Effector memory CD4-positive, alpha-beta T cell (primary cell): ENCODE measurements around the gene NRG2.

ENCODE experiments used
- DNase-seq, 3 donors: peaks; one replicate each; pipeline ENCODE4 v3.0.0-alpha.2; 2020
- H3K27ac ChIP-seq: 2 replicates; pipeline ENCODE4 v1.7.0; 2013; ENCODE audit warnings: mild to moderate bottlenecking, low read length, moderate library complexity; ENCODE audit not compliant: insufficient read depth, poor library complexity, severe bottlenecking
- H3K27me3 ChIP-seq: replicated peaks from 2 replicates; pipeline ENCODE4 v1.7.0; 2013; ENCODE audit warnings: mild to moderate bottlenecking, low read length; ENCODE audit not compliant: insufficient read depth, control insufficient read depth, poor library complexity, severe bottlenecking
- H3K36me3 ChIP-seq: 2 replicates; pipeline ENCODE4 v1.7.0; 2013; ENCODE audit warnings: mild to moderate bottlenecking, low read length, moderate library complexity; ENCODE audit not compliant: control insufficient read depth, insufficient read depth
- H3K4me1 ChIP-seq: 2 replicates; pipeline ENCODE4 v1.7.0; 2013; ENCODE audit warnings: low read length, mild to moderate bottlenecking; ENCODE audit not compliant: control insufficient read depth, insufficient read depth, poor library complexity, severe bottlenecking
- H3K4me3 ChIP-seq: 2 replicates; pipeline ENCODE4 v1.7.0; 2013; ENCODE audit warnings: low read length, low read depth, mild to moderate bottlenecking; ENCODE audit not compliant: insufficient read depth, poor library complexity, severe bottlenecking
- H3K9me3 ChIP-seq: 2 replicates; pipeline ENCODE4 v1.7.0; 2013; ENCODE audit warnings: mild to moderate bottlenecking, low read length, moderate library complexity; ENCODE audit not compliant: control insufficient read depth

Gene NRG2

DNA sequence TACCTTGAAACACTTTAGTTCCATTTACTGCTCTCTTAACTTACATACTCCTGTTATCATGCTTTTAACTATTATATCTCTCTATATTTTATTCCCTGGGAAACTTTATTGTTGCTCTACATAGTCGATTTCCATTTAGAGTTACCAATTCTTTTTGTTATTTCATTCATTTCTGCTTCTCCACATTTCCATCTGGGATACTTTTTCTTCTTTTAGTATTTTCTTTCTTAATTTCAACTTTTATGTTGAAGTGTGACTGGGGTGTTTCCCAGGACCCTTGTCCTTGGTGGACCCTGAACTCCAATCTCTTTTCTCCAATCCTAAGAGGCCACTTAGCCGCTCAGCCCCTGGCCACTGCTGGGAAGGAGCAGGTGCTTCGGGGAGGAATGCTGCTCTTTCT, 211.5 kb downstream of the NRG2 start:
- Histone ChIP-seq H3K27ac (no peak overlapping the region), H3K4me1 (no peaks in the 10 kb centered on the region), H3K27me3 (peaks cover 4% of the 10 kb centered on the region), H3K4me3 (no peak overlapping the region), H3K9me3 (no peaks in the 10 kb centered on the region), H3K36me3 (no peaks in the 10 kb centered on the region)
- DNase-seq = no peak

DNA sequence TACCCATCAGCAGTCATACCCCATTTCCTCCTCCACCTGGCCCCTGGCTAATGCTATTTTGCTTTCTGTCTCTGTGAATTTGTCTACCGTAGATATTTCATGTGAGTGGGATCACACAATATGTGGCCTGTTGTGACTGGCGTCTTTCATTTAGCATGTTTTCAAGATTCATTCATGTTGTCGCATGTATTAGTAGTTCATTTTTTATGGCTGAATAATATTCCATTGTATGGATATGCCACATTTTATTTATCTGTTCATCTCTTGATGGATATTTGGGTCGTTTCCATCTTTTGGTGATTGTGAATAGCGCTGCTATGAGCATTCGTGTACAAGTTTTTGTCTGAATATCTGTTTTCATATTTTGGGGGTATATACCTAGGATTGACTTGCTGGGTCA, 213.6 kb downstream of the NRG2 start:
- Histone ChIP-seq H3K27ac (no peak overlapping the region), H3K9me3 (no peaks in the 10 kb centered on the region), H3K4me1 (no peaks in the 10 kb centered on the region), H3K27me3 (peaks cover 4% of the 10 kb centered on the region), H3K4me3 (no peak overlapping the region), H3K36me3 (no peaks in the 10 kb centered on the region)
- no peak for DNase-seq

DNA sequence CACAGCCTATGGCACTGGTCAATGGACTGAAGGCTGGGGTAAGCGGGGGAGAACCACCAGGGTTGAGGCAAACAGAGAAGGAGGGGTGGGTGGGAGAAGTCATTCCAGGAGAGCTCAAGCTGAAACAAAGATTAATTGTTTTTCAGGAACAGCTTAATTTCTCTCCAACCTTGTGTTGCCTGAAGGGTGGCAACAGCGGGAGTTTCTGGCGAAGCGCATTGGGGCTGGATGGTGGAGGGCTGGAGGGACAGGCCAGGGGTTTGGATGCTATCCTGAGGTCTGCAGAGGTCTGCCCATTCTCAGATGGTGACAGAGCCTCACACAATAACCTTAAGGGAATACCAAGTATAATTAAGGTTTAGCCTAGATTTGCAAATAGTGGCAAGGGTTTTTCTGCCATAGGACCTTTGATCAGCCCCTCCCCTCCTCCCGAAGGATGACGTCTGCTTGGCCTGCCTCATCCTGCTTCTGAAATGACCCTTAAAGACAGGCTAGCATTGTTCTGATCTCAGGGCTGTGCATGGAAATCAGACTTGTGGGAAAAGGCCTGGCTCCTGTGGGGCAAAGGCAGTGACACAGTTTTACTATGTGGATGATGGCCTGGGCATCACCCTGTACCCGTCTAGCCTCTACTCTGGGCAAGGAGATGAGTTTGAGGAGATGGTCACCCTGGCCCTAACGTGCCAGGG, 214.7 kb downstream of the NRG2 start:
- Histone ChIP-seq H3K27me3 (no peaks in the 10 kb centered on the region), H3K9me3 (no peaks in the 10 kb centered on the region), H3K4me1 (no peaks in the 10 kb centered on the region), H3K36me3 (no peaks in the 10 kb centered on the region), H3K4me3 (no peak overlapping the region), H3K27ac (no peak overlapping the region)
- no peak for DNase-seq

- Histone ChIP-seq H3K4me3 (no peak overlapping the region), H3K36me3 (no peaks in the 10 kb centered on the region), H3K27me3 (no peaks in the 10 kb centered on the region), H3K9me3 (no peaks in the 10 kb centered on the region), H3K27ac (no peak overlapping the region), H3K4me1 (no peaks in the 10 kb centered on the region)
- no peak for DNase-seq
Observed at GRCh38 chr5:139825690-139826089, 217.4 kb downstream of the NRG2 start.

- Histone ChIP-seq H3K27me3 (no peaks in the 10 kb centered on the region), H3K4me3 (no peak overlapping the region), H3K4me1 (no peaks in the 10 kb centered on the region), H3K27ac (no peak overlapping the region), H3K9me3 (no peaks in the 10 kb centered on the region), H3K36me3 (no peaks in the 10 kb centered on the region)
- no peak for DNase-seq
Observed at GRCh38 chr5:139823757-139824355, 219.2 kb downstream of the NRG2 start.

GRCh38 chr5:139822553-139823425, 220.3 kb downstream of the NRG2 start:
- no peak for DNase-seq
- no peaks in the 10 kb centered on the region for H3K4me1 ChIP-seq
- H3K9me3 ChIP-seq = no peaks in the 10 kb centered on the region
- no peak overlapping the region for H3K27ac ChIP-seq
- no peak overlapping the region for H3K4me3 ChIP-seq
- H3K27me3 ChIP-seq = no peaks in the 10 kb centered on the region
- no peaks in the 10 kb centered on the region for H3K36me3 ChIP-seq

- H3K36me3 ChIP-seq = no peaks in the 10 kb centered on the region
- no peak overlapping the region for H3K4me3 ChIP-seq
- DNase-seq = no peak
- H3K27ac ChIP-seq = no peak overlapping the region
- H3K27me3 ChIP-seq = no peaks in the 10 kb centered on the region
- H3K4me1 ChIP-seq = no peaks in the 10 kb centered on the region
- H3K9me3 ChIP-seq = no peaks in the 10 kb centered on the region
Observed at GRCh38 chr5:139821806-139822552, 221.1 kb downstream of the NRG2 start.

DNA sequence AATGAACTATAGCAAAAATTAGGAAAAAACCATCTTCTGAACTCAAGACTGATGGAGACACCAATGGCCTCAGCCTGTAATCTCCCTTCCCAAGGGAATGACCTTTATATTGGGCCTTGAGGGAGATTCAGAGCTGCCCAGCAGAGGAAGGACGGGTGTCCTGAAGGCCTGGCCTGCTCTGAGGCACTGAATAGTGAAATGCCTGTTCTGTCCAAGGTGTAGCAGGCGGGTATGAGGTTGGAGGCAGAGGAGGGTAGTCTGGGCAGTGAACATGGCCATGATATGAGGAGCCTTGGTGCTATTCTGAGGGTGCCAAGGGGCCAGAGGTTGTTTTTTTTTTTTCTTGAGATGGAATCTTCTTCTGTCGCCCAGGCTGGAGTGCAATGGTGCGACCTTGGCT, 222.5 kb downstream of the NRG2 start:
- H3K9me3 ChIP-seq = no peaks in the 10 kb centered on the region
- no peaks in the 10 kb centered on the region for H3K27me3 ChIP-seq
- no peaks in the 10 kb centered on the region for H3K36me3 ChIP-seq
- H3K4me3 ChIP-seq = no peak overlapping the region
- no peak overlapping the region for H3K27ac ChIP-seq
- H3K4me1 ChIP-seq = no peaks in the 10 kb centered on the region
- no peak for DNase-seq

- no peaks in the 10 kb centered on the region for H3K4me1 ChIP-seq
- H3K27ac ChIP-seq = no peak overlapping the region
- no peaks in the 10 kb centered on the region for H3K9me3 ChIP-seq
- no peak for DNase-seq
- H3K27me3 ChIP-seq = no peaks in the 10 kb centered on the region
- H3K36me3 ChIP-seq = no peaks in the 10 kb centered on the region
- H3K4me3 ChIP-seq = no peak overlapping the region
Observed at GRCh38 chr5:139820130-139820529, 223.0 kb downstream of the NRG2 start.
